WTC11 (cell line): ENCODE results near the gene SPTBN4.

Experiments
- FOXJ3 ChIP-seq: sonication (generic); formaldehyde crosslinking; IDR thresholded peaks from 2 replicates; pipeline ENCODE4 v1.9.0; 2021; ENCODE audit warnings: missing genetic modification reagents, mild to moderate bottlenecking, borderline replicate concordance
- MYBL2 ChIP-seq: sonication (generic); formaldehyde crosslinking; IDR thresholded peaks from 2 replicates; pipeline ENCODE4 v1.8.1; 2023; ENCODE audit warnings: mild to moderate bottlenecking, moderate library complexity, missing genetic modification reagents
- NFYB ChIP-seq: sonication (generic); formaldehyde crosslinking; conservative IDR thresholded peaks from 2 replicates; pipeline ENCODE4 v1.8.0; 2022; ENCODE audit warnings: low read depth, missing genetic modification reagents
- TF ChIP-seq, protein P1 (sequence below): sonication (generic); formaldehyde crosslinking; IDR thresholded peaks from 2 replicates; pipeline ENCODE4 v1.8.0; 2022; ENCODE audit warnings: mild to moderate bottlenecking, missing genetic modification reagents

DNA sequence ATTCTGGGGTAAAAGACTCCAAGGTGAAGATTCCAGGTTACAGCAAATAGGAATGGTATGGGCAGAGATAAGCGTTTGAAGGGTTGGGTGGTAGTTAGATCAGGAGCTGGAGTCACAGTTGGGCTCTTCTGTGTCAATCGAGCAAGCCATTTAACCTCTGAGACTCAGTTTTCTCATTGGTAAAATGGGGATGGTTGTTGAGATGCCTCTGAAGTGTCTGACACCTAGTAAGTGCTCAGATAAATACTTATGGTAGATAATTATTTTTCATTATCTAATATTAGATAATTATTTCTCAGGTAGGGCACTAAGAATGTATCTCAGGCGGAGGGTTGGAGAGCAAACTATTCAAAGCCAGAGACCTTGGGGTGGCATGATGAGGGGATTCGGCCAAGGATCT, 142.2 kb downstream of the SPTBN4 start:
- no peak for TF ChIP-seq NFYB (CRISPR knock-in tag)
- TF ChIP-seq, protein P1, sequence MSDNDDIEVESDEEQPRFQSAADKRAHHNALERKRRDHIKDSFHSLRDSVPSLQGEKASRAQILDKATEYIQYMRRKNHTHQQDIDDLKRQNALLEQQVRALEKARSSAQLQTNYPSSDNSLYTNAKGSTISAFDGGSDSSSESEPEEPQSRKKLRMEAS (CRISPR knock-in tag): no peak
- no peak for TF ChIP-seq FOXJ3 (CRISPR knock-in tag)
- TF ChIP-seq MYBL2 (CRISPR knock-in tag): no peak
